ENCODE results near the gene OIP5. TPM values are rescaled to one million over a fixed set of nuclear protein-coding genes. Genes with fewer than 3 reads are reported as not detected.

Gene OIP5
- total and polyA plus RNA-seq, 9 of the 15 experiments (the other 6 are each of a cell fraction or from before 2014, with no cell fraction given) = 8.3 to 54.8 (median 35.3) TPM

DNA sequence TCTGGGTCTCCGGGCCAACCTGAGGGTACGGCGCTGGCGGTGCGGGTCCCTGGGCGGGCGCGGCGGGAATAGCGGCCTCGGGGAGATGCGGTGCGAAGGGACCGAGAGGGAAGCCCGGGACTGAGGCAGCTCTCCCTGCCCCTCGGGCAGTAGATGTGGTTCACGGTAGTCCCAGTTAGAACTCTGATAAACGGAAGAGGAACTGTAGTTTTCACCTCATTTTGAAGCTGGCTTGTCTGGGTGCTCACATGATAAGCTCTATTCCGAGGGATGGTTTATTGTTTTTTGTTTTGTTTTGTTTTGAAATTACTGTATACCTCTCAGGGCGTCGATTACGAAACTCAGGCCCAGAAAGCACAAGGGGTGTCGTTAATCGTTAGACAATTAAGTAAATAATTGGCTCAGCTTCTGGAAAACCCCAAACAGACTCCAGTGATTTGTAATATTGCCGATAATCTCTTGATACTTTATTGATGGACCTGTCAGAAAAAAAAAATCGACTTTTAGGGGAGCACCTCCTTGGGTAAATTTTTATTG, 703 bp upstream of the OIP5 start (continued):
- TF ChIP-seq COPS2 (conservative IDR thresholded peaks at IDR 0.05) (no peak), NONO (IDR thresholded peaks at IDR 0.05; ENCODE audit: low read depth in 2 of 2, low read length in 1 of 2) (0 out of 4 replicates have a peak, but pooled peaks of 1 of the 2 experiments have one; percentile 28), RBFOX2 (IDR thresholded peaks at IDR 0.05; ENCODE audit: low read depth, low read length) (peak; percentile 93), TARDBP (IDR thresholded peaks at IDR 0.05) (peak; percentile 71; the same call in 1 of the 2 replicates), SRSF1 (IDR thresholded peaks at IDR 0.05; ENCODE audit: low read depth, low read length) (no peak)
- TF ChIP-seq, protein P1, sequence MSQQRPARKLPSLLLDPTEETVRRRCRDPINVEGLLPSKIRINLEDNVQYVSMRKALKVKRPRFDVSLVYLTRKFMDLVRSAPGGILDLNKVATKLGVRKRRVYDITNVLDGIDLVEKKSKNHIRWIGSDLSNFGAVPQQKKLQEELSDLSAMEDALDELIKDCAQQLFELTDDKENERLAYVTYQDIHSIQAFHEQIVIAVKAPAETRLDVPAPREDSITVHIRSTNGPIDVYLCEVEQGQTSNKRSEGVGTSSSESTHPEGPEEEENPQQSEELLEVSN (IDR thresholded peaks at IDR 0.05; ENCODE audit: borderline replicate concordance in 1 of 2, extremely low read depth in 1 of 2, insufficient read depth in 1 of 2, insufficient read length in 1 of 2, low read depth in 1 of 2, low read length in 1 of 2, poor library complexity in 1 of 2, severe bottlenecking in 1 of 2) = peak in 1 of 2 experiments; percentile 66

DNA sequence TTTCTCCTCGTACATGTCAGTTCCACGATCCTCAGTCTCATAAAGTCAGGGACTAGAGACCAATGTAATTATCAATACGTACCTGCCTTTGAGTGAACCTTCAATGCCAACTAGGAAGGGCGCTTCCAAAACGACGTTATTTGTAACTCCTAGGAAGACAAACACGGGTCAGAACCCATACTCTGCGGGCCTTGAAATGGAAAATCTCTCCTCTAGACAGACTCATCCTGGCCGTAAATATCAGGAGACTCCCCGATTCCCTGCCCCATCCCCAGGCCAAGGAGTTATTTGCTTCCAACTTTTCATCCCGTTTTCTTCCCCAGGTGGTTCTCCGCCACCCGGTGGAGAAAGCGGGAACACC, 578 bp downstream of the OIP5 start:
- FAIRE-seq = peak; percentile 79
- peak overlapping the region; percentile 94 for H3K27ac ChIP-seq (ENCODE audit: extremely low read depth, low read depth, low read length)
- intact Hi-C loops (cut with micrococcal nuclease) (loop anchor here (2.0 to 5.0 kb wide), 2 partner anchors 50 to 101 kb away; partner anchors contain the start of genes CHP1 and EXD1), in situ Hi-C loops (cut with MboI) (no loop called here)
- H4K20me1 ChIP-seq (replicated peaks; ENCODE audit: control insufficient read depth, insufficient read depth, low read length) = peaks cover 4% of the 10 kb centered on the region; the same call in 1 of the 2 replicates
- WGBS (ENCODE audit: insufficient coverage, low coverage, missing lambda C conversion rate) = 1% methylated on average over 14 of the region's 14 CpGs
- peaks cover under 1 to 9% of the 10 kb centered on the region in 2 experiments; a peak in 2 of 5 replicates for H3K4me1 ChIP-seq (replicated peaks in 1 of 2; ENCODE audit: control insufficient read depth in 2 of 2, insufficient read depth in 2 of 2, low read length in 2 of 2)
- peak overlapping the region; percentile 83 for H3K4me3 ChIP-seq
- H3K4me2 ChIP-seq (ENCODE audit: insufficient read depth, low read length) = peak overlapping the region; percentile 95
- H3K9ac ChIP-seq (ENCODE audit: insufficient read depth in 1 of 2, low read depth in 2 of 2, low read length in 2 of 2) = peak overlapping the region; percentile 90 to 99
- ATAC-seq = no peak
- no peaks in the 10 kb centered on the region for H3K9me3 ChIP-seq (replicated peaks; ENCODE audit: control insufficient read depth, insufficient read depth, low read depth, low read length)
- no peaks in the 10 kb centered on the region for H3K9me1 ChIP-seq (ENCODE audit: control insufficient read depth, insufficient read depth, low read length)
- no TSS peak for BruUV-seq (replicated peaks)
- H3K79me2 ChIP-seq (ENCODE audit: control insufficient read depth, insufficient read depth, low read length) = peaks cover 60% of the 10 kb centered on the region
- no peaks in the 10 kb centered on the region for H3K27me3 ChIP-seq (ENCODE audit: control insufficient read depth in 2 of 2, insufficient read depth in 2 of 2, low read length in 2 of 2)
- H3K36me3 ChIP-seq (ENCODE audit: control insufficient read depth, insufficient read depth, low read length) = peaks cover 17% of the 10 kb centered on the region
- ChIA-PET CTCF (ENCODE audit: low intra/inter-chr PET ratio) (interaction anchor here (0.6 kb wide), 2 partner anchors 228 to 426 kb away, joined by 3 read pairs; no protein-coding TSS in a partner anchor), POLR2A (interaction anchor here (0.5 to 2.6 kb wide), 24 partner anchors 9 to 675 kb away, joined by 3 to 29 read pairs (median 6); partner anchors contain the start of genes CHP1 and EXD1)
- H2AFZ ChIP-seq (ENCODE audit: low read depth, low read length) = peak overlapping the region; percentile 98
- DNase-seq (ENCODE audit: extremely low read depth in 1 of 4, low spot score in 3 of 4) = no peak
- TF ChIP-seq RAD21 (CRISPR knock-in tag; conservative IDR thresholded peaks at IDR 0.05 in 1 of 2, IDR thresholded peaks at IDR 0.05 in 1 of 2) = peak; percentile 38 to 52; a peak in 3 of 4 replicates
- TF ChIP-seq TAF15 (IDR thresholded peaks at IDR 0.05; ENCODE audit: low read depth, low read length) = no peak
- no peak for TF ChIP-seq JUNB (CRISPR knock-in tag; conservative IDR thresholded peaks at IDR 0.05)
- TF ChIP-seq, protein P2, sequence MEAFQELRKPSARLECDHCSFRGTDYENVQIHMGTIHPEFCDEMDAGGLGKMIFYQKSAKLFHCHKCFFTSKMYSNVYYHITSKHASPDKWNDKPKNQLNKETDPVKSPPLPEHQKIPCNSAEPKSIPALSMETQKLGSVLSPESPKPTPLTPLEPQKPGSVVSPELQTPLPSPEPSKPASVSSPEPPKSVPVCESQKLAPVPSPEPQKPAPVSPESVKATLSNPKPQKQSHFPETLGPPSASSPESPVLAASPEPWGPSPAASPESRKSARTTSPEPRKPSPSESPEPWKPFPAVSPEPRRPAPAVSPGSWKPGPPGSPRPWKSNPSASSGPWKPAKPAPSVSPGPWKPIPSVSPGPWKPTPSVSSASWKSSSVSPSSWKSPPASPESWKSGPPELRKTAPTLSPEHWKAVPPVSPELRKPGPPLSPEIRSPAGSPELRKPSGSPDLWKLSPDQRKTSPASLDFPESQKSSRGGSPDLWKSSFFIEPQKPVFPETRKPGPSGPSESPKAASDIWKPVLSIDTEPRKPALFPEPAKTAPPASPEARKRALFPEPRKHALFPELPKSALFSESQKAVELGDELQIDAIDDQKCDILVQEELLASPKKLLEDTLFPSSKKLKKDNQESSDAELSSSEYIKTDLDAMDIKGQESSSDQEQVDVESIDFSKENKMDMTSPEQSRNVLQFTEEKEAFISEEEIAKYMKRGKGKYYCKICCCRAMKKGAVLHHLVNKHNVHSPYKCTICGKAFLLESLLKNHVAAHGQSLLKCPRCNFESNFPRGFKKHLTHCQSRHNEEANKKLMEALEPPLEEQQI (IDR thresholded peaks at IDR 0.05) = no peak
- no peak for TF ChIP-seq ZEB2 (IDR thresholded peaks at IDR 0.05)
- no peak for TF ChIP-seq ZNF133 (CRISPR knock-in tag; IDR thresholded peaks at IDR 0.05)
- no peak for TF ChIP-seq HDAC8 (tag; IDR thresholded peaks at IDR 0.05)
- no peak for TF ChIP-seq CBX8 (IDR thresholded peaks at IDR 0.05; ENCODE audit: borderline replicate concordance, extremely low read depth, low read depth, low read length, poor library complexity, severe bottlenecking)

Data from K562 (cell line).